DOHH2 (cell line): ENCODE measurements around the gene CEP112.

ENCODE experiments used
- CTCF ChIP-seq: fragments of 200-600 bp; sonication (generic); IDR thresholded peaks from one replicate; pipeline ENCODE4 v1.5.1; 2014; ENCODE audit warnings: antibody characterized with exemption, mild to moderate bottlenecking, low read depth, low read length; ENCODE audit not compliant: poor library complexity, severe bottlenecking
- EZH2phosphoT487 ChIP-seq: fragments of 200-600 bp; sonication (generic); IDR thresholded peaks from 2 replicates; pipeline ENCODE4 v1.6.1; 2017; ENCODE audit warnings: borderline replicate concordance, mild to moderate bottlenecking, antibody characterized with exemption, low read length, moderate library complexity, mixed read lengths

- TF ChIP-seq CTCF (no peak), EZH2phosphoT487 (no peak)
Measured at GRCh38 chr17:65754081-65754480, 437.9 kb downstream of the CEP112 start.
